Bronchial epithelial cell (primary cell): ENCODE data around the gene SLC25A29. TPM values are rescaled to one million over a fixed set of nuclear protein-coding genes. Genes with fewer than 3 reads are reported as not detected.
A peak's percentile ranks its signal among the peaks of the same experiment; 100 is the strongest.

Source experiments
- DNase-seq: peaks from one replicate; pipeline ENCODE4 v3.0.0-alpha.2; 2010; ENCODE audit warnings: low read depth
- FAIRE-seq: peaks from 2 replicates; lab custom pipeline; 2011; peaks lifted over from hg19 to GRCh38; lab: Jason Lieb, UNC
- H3K27me3 ChIP-seq: 2 replicates; pipeline ENCODE4 v1.5.1; 2011; ENCODE audit warnings: low read length; ENCODE audit not compliant: control insufficient read depth, insufficient read depth
- H3K36me3 ChIP-seq: 2 replicates; pipeline ENCODE4 v1.5.1; 2011; ENCODE audit warnings: low read length; ENCODE audit not compliant: control insufficient read depth, insufficient read depth
- H3K4me3 ChIP-seq: 2 replicates; pipeline ENCODE4 v1.5.1; 2011; ENCODE audit warnings: mild to moderate bottlenecking, low read depth, low read length, control low read depth
- CTCF ChIP-seq: IDR thresholded peaks from 2 replicates; pipeline ENCODE4 v1.5.1; 2011; ENCODE audit warnings: mild to moderate bottlenecking, moderate library complexity, low read length, control low read depth, inconsistent platforms; ENCODE audit not compliant: insufficient read depth, severe bottlenecking
- total RNA-seq: library from RNA; depleted of rRNA; stranded (reverse); fragments of >200 nt; gene quantifications from 2 replicates; pipeline ENCODE4 v1.2.1, GENCODE V29; 2014

The SLC25A29 gene
- total RNA-seq, 1 donor from 2014 or later: 16.1 TPM

- H3K27me3 ChIP-seq: no peaks in the 10 kb centered on the region
- FAIRE-seq (no peak), DNase-seq (no peak)
- H3K4me3 ChIP-seq: no peak overlapping the region
- peaks cover 32% of the 10 kb centered on the region for H3K36me3 ChIP-seq
- no peak for TF ChIP-seq CTCF
These were observed 34.2 kb upstream of the SLC25A29 start for GRCh38 chr14:100340423-100340813.

GRCh38 chr14:100339766-100340422, 33.6 kb upstream of the SLC25A29 start:
- no peak for DNase-seq
- H3K4me3 ChIP-seq: no peak overlapping the region
- FAIRE-seq: peak; percentile 80
- TF ChIP-seq CTCF: no peak
- H3K36me3 ChIP-seq: peaks cover 34% of the 10 kb centered on the region
- H3K27me3 ChIP-seq: no peaks in the 10 kb centered on the region

DNA sequence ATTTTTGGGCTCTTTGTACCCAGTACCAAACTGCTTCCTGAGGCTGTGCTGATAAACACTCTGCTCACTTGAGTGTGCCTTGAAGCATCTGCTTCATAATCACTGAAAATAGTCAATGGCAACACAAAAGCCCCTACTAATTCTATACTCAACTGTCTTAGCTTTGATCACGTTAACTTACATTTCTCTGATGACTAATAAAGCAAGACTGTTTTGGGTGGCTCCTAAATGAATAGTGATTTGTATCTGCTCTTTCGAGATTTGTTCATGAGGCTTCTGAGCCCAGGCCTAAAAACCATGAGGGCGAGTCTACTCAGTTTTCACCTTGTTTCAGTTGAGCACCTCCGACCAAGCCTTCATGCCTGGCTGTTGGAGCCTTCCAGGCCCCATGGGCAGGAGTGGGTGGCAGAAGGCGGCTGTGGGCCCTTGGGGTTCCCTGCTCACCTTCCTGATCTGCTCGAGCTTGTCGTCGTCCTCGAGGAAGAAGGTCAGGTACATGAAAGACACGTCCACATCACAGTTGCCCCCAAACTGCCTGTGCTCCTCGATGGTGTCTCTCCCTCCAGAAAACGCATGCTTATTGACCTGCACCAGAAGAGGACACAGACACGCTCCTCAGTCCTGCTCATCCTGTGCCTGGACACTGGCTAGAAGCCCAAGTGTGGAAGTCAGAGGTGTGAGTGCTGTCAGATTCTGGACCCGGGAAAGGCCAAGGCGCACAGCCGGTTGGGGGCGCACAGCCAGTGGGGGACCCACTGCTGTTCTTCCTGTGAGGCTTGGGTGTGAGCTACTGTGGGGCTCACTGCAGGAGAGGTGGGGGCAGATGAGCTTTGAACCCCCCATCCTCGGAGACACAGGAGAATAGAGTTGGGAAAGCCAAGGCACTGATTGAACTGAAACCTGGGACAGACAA, 30.6 kb upstream of the SLC25A29 start:
- no peak for TF ChIP-seq CTCF
- no peak for FAIRE-seq
- H3K4me3 ChIP-seq: no peak overlapping the region
- H3K27me3 ChIP-seq: no peaks in the 10 kb centered on the region
- no peak for DNase-seq
- peaks cover 30% of the 10 kb centered on the region for H3K36me3 ChIP-seq

DNA sequence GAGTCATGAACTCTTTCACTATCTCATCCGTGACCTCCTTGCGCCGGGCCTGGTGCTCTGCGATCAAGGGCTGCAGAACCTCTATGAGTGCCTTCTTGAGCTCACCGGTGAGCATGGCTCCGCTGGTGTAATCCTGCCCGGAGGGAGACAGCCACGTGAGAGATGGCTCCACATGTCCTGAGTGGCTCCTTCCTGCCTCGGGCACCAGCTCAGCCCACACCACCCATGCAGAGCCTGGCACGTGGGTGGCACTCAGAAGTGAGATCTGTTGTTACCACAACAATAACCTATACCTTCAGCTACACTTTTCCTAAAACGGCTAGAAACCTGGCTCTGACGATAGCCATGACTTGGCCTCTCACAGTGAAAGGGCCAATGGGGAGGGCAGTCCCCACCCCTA, 28.7 kb upstream of the SLC25A29 start:
- H3K27me3 ChIP-seq: no peaks in the 10 kb centered on the region
- no peak overlapping the region for H3K4me3 ChIP-seq
- DNase-seq: no peak
- TF ChIP-seq CTCF: no peak
- FAIRE-seq: no peak
- H3K36me3 ChIP-seq: peaks cover 22% of the 10 kb centered on the region

- Histone ChIP-seq H3K36me3 (peaks cover 16% of the 10 kb centered on the region), H3K27me3 (no peaks in the 10 kb centered on the region), H3K4me3 (no peak overlapping the region)
- FAIRE-seq (no peak), DNase-seq (no peak)
- no peak for TF ChIP-seq CTCF
These were observed 27.6 kb upstream of the SLC25A29 start for GRCh38 chr14:100333827-100334226.
